ENCODE results near the gene IRF1.

IRF1 gene

GRCh38 chr5:132435447-132435846 is 55.1 kb downstream of the IRF1 start:
- DNase-seq = no peak

- DNase-seq = no peak
Measured at GRCh38 chr5:132434416-132435286, 55.9 kb downstream of the IRF1 start.

- no peak for DNase-seq
Measured at GRCh38 chr5:132433141-132433540, 57.4 kb downstream of the IRF1 start.

GRCh38 chr5:132431632-132432031 is 58.9 kb downstream of the IRF1 start:
- peak; percentile 28 for DNase-seq
